NCI-H748 treated with DMSO at 0.1 percent for 48 hours (cell line): ENCODE measurements around the gene RHBDD3.
A peak's percentile ranks its signal among the peaks of the same experiment; 100 is the strongest.

Experiments used
- DNase-seq: peaks from one replicate; lab custom pipeline; 2025; lab: John Stamatoyannopoulos, UW

RHBDD3 gene

DNA sequence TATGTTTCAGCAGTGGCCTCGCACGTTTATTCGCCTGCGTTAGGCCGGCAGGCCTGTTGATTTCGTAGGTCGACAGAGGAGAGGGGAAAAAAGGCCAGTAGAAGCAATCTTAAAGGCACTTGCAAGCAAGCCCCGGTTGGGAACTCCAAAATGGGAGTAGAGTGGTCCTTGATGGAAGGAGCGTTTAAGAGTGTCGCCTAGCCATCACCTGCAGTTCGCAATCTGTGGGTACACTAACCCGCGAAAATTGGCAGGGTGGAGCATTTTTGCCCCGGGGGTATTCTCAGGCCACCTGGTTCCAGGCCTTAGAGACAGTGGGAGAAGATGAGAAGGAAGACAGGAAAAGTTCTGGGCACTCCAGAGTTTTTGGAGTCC lies 1.4 kb upstream of the RHBDD3 start:
- no peak for DNase-seq

DNA sequence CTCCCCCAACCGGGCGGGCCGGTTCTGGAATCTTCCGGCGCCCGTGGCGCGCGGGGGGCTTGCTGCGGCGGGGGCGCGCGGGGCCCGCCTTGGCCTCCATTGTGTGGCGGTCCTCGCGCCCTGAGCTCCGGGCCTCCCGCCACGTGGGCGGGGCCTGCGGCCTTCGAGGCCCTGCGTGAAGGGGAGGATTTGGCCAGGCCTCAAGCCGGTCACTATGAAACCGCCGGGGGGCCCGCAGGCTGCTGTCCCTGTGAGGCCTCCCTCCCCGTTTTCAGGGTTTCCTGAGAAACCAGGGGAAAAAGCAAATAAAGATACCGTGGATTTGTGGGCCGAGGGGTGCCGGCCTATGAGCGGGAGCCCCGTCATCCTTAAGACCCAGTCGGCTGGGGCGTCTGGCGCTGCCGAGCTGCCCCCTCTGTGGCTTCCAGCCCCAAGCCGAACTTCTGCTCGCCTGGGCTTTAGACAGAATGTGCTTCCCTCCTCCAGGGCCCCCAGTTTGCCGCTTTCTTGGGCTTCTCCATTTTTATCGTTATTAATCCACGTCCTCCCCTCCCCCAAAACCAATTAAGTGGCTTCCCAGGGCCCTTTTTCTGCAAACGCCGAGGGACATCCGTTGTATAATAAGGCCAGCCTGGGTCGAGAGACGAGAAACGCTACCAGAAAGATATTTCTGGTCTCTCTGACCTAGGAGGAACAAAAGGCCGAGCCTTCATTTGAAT lies 889 bp upstream of the RHBDD3 start:
- peak; percentile 1 for DNase-seq

DNA sequence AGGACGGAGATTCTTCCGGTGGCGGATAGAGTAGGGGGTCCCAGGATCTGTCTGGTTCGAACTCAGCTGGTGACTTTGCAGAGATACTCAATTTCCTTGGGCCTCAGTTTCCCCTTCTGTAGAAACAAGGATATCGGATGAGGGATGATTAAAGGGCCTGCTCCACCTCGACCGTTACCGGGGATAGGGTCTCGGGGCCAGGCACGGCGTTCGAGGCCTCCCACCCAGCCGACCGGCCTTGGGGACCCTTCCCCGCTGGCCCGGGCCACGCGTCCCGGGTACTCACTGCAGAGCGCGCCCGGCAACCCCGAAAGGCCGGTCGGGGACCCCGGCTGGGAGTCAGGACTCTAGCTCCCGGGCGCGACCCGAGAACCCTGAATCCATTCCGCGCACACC lies 321 bp downstream of the RHBDD3 start:
- DNase-seq = no peak

DNA sequence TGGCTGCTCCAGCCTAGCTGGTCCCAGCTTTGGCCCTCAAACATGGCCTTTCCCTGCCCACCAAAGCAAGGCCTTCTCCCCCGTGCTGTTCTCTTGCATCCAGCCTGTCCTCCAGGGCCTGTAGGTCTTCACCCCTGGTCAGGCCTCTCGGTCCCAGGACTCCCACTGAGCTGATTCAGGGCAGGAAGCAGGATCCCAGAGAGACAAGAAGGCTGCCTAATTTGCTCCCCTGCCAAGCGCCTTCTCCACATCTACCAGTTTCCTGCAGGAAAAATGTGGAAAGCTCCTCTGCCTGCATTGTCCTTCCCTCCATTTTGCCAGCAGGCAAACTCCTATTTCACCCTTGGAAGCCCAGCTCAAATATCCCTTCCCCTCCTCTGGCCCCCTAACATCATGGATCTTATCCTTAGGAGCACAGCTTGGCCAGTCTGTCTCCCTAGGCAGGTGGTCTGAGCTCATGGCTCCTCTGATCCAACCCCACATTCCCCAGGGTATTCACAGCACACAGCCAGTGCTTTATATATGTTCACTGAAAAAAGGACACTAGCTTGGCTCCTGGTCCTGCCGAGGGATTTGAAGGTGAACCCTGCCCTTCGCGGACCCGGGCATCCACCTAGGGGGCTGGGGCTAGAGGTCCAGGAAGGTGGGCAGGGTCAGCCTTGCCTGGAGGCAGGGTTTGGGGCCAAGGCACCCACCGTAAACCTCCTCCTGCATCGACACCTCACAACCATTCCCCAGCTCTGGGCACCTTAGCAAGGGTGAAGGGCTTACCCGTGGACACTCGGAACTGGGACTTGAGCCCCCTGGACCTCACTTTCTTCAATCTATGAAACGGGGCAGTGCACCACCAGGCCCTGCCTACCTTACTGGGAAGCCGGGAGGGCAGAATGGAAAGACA lies 968 bp downstream of the RHBDD3 start:
- DNase-seq = no peak

DNA sequence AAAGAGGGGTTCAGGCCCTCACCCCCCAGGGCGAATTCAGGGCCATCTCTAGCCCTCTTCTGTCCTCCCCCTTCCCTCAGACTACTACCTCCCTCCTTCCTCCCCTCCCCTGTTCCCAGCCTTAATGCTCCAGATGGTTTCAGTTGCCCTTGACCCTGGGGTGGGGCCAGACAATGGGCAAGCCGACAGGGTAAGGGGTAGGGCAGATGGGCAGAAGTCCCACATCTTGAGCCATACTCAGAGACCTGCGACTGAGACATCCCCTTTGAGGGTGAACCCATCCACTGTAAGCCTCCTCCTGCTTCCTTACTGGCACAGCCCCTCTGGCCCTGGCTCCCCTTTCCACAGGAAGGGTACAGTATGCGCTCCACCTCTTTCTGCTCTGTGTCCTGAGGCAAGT lies 1.9 kb downstream of the RHBDD3 start:
- DNase-seq = no peak

DNA sequence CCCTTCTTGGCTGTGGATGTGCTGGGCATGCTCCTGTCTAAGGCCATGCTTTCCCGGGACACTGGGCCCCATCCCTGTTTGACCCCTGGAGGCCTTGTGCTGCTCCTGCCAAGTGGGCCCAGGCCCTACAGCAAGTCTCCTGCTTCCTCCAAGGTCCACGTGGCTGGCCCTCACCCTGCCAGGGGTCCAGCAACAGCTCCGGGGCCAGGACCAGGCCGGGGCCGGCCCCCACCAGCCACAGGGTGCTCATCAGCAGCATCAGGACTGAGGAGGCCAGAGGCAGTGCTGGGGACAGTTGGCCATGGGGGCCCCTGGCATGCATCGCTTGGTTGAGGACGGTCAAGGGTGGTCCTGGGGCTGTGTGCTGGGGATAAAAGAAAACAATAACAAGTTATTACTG lies 2.5 kb downstream of the RHBDD3 start:
- no peak for DNase-seq

DNA sequence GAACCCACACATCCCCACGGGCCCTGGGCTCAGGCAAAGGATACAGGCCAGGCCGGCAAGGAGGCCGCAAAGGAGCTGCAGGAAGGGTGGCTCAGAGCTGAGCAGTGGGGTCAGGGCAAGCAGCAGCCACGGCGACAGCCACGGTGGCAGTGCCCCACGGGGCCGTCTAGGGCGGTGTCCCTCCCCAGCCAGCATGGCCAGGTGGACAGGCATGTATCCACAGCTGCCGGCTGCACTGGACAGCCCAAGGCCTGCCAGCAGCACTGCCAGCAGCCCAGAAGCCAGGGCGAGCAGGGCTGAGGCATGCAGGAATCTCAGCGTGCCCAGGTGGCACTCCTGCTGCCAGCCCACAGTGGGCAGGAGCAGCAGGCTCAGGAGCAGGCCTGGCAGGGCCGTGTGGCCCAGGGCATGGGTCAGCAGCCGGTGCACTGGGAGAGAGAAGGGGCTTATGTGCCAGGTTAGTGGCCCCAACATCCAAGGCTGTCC lies 3.9 kb downstream of the RHBDD3 start:
- no peak for DNase-seq

DNA sequence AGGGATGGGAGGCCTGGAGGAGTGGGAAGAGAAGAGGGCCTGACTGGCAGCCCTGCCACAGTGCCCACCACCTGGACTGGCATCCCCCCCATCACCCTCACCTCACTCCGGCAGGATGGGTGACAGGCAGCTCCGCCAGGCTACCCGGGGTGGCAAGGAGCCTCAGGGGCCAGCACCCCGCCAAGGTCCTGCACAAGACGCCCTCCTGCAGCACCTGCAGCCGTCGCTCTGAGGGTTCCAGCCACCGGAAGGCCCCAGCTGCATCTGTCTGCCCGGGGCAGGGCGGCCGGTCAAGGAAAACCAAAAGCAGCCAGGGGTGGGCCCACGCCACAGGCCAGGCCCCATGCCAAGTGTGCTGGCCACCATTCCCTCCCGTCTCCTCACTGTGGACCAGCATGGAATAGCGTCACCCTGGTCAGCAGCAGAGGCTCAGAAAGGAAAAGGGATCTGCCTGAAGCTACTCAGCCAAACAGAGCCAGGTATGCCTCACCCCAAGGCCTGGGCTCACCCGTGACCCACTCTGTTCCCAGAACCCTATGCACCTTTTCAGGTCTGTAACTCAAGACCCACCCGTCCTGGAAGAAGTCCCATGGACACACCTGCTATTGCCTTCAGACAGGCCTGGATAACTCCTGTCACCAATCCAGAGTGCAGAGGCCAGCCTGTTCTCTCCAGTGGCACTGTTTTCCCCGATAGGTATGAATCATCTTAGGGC lies 7.0 kb downstream of the RHBDD3 start:
- no peak for DNase-seq

DNA sequence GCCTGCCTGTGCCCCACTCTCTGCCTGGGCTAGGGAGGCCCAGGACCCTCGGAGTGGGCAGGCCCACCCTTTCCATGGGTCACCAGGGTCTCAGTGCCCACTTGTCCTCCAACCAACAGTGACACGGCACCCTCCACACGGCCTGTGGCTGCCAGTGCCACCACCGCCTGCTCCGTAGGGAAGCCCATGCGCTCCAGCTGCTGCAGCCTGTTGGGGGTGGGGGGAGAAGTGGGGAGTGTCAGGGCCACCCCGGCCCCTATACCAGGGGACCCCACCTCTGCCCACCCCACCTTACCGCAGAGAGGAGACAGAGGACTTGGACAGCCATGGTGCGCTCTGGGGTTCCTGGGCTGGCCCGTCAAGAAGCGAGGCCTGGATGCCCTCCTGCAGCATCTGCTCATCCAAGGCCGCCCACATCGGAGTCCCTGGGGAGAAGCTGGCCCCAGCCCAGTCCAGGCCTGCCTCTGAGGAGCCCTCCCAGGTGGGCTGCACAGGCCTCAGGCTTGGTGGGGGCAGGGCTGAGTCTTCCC lies 7.7 kb downstream of the RHBDD3 start:
- DNase-seq = no peak

DNA sequence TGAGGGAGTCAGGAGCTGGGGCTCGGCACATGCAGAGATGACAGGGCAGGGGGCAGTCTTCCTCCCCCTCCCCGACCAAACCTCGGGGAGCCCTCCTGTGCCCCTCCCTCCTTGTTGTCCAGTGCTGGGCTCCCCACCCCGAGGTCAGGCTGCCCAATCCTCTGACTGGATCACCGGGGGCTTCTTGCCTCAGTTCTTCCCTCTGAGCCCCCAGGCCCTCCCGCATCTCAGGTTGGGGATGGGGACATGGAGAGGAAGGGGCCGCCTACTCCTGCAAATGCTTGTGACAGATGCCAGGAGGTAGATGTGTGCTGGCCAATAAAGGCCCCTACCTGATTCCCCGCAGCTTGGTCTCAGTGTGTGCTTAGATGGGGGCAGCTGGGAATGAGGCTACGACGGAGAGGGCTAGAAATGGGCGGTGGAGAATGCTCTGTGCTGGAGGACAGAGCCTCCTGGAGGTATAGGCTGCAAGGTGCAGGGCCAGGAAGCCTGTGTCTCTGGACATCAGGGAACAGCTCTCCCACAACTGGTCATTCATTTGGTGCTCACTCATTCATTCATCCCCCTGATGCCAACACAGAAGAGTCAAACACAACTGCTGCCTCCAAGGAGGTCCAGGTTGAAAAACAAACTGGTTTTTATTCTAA lies 8.4 kb downstream of the RHBDD3 start:
- DNase-seq = no peak

DNA sequence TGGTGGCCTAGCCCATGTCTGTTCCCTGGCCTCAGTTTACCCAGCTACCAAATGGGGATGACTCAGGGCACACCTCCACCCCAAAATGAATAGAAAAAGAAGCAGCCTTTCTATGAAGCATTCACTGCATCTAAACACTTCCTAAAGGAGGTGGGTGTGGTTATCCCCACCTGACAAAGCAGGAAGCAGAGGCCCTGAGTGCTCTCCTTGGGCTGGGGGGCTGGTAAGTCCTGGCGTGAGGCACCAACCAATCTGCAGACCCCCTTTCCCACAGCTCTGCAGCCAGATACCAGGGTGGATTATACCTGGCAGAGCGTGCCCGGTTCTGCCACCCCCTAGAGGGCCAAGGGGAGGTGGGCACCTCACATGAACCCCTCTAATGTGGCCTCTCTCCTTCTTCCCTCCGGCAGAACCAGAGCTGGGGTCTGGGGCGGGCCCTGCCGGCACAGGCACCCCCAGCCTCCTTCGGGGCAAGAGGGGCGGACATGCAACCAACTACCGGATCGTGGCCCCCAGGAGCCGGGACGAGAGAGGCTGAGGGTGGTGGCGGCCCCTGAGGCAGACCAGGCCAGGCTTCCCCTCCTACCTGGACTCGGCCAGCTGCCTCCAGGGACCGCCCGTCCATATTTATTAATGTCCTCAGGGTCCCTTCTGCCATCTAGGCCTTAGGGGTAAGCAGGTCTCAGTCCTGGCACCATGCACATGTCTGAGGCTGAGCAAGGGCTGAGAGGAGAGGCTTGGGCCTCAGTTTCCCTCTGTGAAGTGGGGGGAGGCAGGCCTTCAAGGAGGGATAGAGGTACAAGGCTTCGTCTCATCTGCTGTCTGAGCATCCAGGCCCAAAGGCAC lies 9.2 kb downstream of the RHBDD3 start:
- no peak for DNase-seq

DNA sequence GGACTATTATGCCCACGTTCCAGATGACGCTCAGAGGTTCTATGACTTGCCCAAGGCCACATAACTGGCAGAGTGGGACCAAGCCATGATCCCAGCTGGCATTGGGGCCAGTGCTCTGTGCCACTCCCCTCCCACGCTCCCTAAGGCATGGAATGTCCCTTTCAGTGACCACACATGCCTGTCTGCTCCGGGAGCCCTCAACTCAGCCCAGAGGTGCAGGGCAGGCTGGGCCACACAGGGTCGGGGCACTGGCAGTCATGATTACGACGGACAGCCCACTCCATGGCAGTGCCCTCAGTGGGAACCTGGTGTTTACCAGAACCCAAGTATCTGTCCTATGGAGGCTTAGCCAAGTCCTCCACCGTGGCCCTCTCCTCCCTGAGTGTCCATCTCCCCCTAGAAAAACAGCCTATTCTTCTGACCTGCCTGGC lies 10.0 kb downstream of the RHBDD3 start:
- no peak for DNase-seq

DNA sequence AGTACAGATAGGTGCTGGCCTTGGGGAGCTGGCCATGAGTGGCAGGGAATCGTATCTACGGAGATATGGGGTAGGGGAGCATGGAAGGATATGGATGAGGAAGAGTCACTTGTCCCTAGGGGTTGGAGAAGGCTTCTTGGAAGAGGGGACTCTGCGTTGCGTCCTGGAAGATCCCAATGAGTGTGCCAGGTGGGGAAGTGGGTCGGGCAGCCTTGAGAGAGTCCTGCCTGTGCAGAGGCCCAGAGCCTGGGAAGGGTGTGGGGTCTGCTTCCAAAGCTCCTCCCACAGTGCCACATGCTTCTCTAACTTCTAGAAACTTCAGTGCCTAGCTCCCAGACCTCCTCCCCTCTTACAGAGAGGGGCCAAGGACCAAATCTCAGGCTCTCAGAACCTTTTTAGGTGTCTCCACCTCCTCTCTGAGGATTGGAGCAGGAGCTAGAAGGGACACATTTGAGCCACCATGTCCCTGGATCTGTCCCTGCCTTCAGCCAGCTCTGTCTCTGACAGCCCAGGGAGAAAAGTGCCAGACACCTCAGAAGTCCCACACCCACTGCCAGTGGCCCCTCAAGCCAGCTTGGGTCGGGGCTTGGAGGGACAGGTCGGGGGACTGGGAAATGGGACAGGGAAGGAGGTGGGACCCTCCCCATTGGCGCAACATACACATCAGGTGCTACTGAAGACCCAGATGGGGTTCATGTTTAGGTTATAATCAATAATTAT lies 11.0 kb downstream of the RHBDD3 start:
- DNase-seq = no peak

DNA sequence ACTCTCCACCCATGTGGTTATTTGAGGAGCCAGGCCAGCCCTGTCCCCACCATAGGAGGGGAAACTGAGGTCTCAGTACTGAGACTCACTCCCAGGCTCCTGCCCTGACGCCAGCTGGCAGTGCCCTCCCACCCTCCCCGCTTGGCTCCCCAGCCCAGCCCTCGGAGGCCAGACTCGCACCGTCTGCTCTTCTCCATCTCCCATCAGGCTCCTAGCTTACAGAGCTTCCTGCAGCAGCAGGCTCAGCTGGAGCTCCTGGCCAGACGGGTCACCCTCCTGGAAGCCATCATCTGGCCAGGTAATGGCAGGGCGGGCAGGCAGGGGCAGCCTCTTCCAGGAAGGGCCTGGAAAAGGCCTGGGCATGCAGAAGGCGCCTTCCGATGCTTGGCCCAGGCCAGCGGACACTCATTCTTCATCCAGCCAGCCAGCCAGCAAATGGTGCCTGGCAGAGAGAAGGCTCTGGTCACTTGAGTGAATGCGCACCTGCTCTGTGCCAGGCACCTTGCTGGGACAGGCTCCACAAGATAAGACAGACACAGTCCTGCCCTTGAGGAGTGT lies 12.6 kb downstream of the RHBDD3 start:
- no peak for DNase-seq

DNA sequence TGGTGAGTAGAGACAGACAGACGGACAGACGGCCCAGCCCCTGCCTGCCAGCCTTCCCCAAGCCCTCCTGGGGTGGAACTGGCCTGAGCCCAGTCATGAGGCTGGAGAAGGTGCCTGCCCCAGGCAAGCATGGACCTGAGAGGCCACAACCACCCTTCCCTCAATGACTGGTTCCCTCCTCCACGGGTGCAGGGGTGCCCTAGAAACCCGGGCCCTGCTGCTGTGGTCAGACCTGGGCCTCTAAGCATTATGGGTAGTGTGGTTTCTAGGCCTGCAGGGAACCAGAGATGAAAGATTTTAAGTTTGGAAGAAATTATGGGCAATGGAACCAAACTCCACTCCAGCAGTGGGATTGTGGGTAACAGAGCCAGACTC lies 13.5 kb downstream of the RHBDD3 start:
- DNase-seq = no peak

DNA sequence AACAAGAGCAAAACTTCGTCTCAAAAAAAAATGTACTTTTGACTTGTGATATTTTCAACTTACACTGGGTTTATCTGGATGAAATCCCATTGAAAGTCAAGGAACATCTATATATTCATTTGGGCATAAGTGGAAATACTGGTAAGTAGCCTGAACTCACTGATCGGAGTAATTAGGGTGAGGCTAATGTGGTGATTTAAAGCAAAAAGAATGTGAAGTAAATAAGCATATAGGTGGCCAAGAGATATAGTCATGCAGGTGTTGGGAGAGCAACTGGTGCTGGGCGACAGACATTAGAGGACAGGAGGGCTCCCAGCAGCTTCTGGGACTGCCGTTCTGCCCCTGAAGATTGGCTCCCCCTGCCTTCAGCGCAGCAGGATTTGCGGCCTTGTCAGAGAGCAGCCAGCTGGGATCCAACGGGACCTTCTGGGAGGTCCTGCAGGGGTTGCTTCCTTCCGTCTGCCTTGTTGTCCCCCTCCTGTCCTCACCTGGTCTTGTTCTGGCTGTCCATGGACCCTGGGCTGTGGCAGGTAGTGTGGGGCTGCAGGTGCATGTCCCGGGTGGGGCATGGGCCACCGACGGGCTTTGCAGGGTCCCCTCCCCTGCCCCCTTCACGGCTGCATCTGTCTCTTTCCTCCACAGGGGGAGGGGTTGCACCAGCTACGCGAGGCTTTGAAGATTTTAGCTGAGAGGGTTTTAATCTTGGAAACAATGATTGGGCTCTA lies 14.1 kb downstream of the RHBDD3 start:
- no peak for DNase-seq

DNA sequence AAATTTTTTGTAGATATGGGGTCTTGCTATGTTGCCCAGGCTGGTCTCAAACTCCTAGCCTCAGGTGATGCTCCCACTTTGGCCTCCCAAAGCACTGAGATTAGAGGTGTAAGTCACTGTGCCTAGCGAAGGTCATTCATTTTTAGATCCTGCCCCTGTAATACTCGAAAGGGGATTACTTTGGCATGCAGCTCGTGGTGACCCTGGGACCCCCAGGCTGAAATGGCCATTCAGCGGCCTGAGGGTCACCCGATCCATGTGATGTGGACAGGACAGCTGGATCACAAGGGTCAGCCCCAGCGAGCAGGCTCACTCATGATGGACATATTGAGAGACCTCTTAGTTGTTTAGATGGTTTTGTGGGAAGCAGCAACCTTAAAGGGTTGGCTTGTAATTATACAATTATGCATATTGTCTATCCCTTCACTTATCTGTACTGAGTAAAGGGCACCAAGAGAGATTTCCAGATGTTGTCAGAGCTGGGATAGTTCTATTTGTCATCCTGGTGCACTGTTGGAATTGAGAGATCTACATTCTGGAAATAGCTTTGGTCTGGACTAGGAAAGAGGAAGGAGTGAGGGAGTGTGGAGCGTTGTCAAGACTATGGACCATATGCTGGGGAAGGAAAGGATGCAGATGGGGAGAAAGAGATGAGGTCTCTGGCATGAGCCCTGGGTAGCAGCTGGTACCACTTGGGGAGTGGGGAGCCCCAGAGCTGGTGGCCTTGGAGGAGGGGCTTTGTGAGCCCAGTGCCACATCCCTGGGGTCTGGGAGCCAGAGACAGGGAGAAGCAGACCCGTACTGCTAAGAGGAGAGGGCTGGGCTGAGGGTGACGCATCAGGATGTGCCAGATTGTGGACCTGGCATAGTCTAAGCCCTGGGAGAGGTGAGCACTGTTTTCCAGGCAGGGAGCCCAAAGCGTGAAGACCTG lies 15.5 kb downstream of the RHBDD3 start:
- no peak for DNase-seq

DNA sequence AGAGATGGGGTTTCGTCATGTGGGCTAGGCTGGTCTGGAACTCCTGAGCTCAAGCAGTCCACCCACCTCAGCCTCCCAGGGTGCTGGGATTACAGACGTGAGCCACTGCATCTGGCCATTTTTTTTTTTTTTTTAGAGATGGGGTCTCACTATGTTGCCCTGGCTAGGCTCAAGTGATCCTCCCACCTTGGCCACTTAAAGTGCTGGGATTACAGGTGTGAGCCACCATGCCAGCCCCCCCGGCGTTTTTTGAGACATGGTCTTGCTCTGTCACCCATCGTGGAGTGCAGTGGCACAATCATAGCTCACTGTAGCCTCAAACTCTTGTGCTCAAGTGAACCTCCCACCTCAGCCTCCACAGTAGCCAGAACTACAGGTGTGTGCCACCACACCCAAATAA lies 16.5 kb downstream of the RHBDD3 start:
- no peak for DNase-seq
